Measurements from ENCODE around the gene SMTNL1.

SMTNL1 gene

GRCh38 chr11:57586711-57587245, 49.4 kb downstream of the SMTNL1 start:
- in situ Hi-C loops (cut with HindIII; ENCODE audit: low sequenced_read_pairs), result no loop called here

- in situ Hi-C loops (cut with HindIII; ENCODE audit: low sequenced_read_pairs), result no loop called here
Measured at GRCh38 chr11:57588046-57588710, 50.8 kb downstream of the SMTNL1 start.

- in situ Hi-C loops (cut with HindIII; ENCODE audit: low sequenced_read_pairs), result no loop called here
Measured at GRCh38 chr11:57596266-57596885, 59.0 kb downstream of the SMTNL1 start.

- in situ Hi-C loops (cut with HindIII; ENCODE audit: low sequenced_read_pairs), result no loop called here
Measured at GRCh38 chr11:57597461-57597915, 60.1 kb downstream of the SMTNL1 start, which contains the start of gene SERPING1. TSS of gene SERPING1 (plus strand) at chr11:57597685. CDS start at chr11:57598271, 586 bp downstream.

DNA sequence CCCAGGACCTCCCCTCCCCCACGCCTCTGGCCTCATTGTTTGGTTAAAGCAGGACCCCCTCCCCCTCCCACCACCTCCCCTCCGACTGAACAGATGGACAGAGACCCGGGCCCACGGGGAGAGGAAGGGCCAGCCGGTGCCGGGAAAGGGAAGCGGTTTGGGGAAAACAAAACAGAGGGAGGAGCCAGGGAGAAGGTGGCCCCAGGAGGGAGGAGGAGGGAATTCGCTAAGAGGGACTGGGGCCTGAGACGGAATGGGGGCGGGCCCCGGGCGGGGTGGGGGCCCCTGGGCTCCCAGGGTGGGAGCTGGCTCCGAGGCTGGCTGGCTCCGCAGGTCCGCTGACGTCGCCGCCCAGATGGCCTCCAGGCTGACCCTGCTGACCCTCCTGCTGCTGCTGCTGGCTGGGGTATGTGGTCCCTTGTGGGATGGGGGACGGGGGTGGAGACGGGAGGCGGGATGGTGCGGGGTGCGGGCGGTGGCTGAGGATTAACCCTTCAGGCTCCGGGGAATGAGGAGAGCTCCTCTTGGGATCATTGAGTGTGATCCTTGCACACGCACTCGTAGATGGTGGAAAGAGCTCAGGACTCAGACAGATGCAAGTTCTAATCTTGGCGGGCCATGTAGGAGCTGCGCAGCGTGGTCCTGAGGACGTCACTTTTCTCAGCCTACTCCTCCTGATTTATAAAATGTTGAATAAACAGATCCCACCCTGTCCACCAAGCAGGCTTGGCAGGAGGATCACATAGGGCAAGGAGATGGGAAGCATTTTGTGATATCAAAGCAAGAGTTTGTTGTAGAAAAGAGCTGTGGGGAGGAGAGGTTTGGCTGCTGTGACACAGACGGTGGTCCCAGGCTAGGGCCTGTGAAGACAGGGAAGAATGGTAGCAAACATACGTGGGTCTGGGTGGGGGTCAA, 60.8 kb downstream of the SMTNL1 start:
- in situ Hi-C loops (cut with HindIII; ENCODE audit: low sequenced_read_pairs), result no loop called here

GRCh38 chr11:57598831-57599155, 61.4 kb downstream of the SMTNL1 start:
- in situ Hi-C loops (cut with HindIII; ENCODE audit: low sequenced_read_pairs), result no loop called here

GRCh38 chr11:57599381-57599780, 62.0 kb downstream of the SMTNL1 start:
- in situ Hi-C loops (cut with HindIII; ENCODE audit: low sequenced_read_pairs), result no loop called here

Measured in DLD1 (cell line).